ENCODE data around the gene KRT23.
"Not testable (repeated sequence)": the region's sequence is repeated elsewhere in the genome, so short reads cannot be mapped to it uniquely, and the experiment has no call there.

KRT23 gene

GRCh38 chr17:40949418-40949817, 12.0 kb upstream of the KRT23 start:
- FAIRE-seq, result no peak

- FAIRE-seq, result no peak
Observed at GRCh38 chr17:40947929-40948328, 10.5 kb upstream of the KRT23 start.

GRCh38 chr17:40945414-40945813, 8.0 kb upstream of the KRT23 start:
- no peak for FAIRE-seq

- FAIRE-seq, result no peak
Observed at GRCh38 chr17:40944531-40944930, 7.1 kb upstream of the KRT23 start.

- FAIRE-seq, result no peak
Observed at GRCh38 chr17:40942553-40942952, 5.1 kb upstream of the KRT23 start.

GRCh38 chr17:40940266-40940665, 2.8 kb upstream of the KRT23 start:
- no peak for FAIRE-seq

- no peak for FAIRE-seq
Observed at GRCh38 chr17:40938981-40939380, 1.5 kb upstream of the KRT23 start.

- FAIRE-seq, result no peak
Observed at GRCh38 chr17:40936976-40937375, 470 bp downstream of the KRT23 start.

GRCh38 chr17:40936437-40936971, 942 bp downstream of the KRT23 start:
- FAIRE-seq, result no peak

GRCh38 chr17:40935624-40936023, 1.8 kb downstream of the KRT23 start:
- FAIRE-seq, result no peak

GRCh38 chr17:40932608-40933007, 4.8 kb downstream of the KRT23 start:
- no peak for FAIRE-seq

- no peak for FAIRE-seq
Observed at GRCh38 chr17:40931311-40931710, 6.1 kb downstream of the KRT23 start.

GRCh38 chr17:40926341-40926740, 11.1 kb downstream of the KRT23 start:
- no peak for FAIRE-seq

- no peak for FAIRE-seq
Observed at GRCh38 chr17:40922239-40922638, 15.2 kb downstream of the KRT23 start.

GRCh38 chr17:40921026-40921425, 16.4 kb downstream of the KRT23 start:
- no peak for FAIRE-seq

- FAIRE-seq, result not testable (repeated sequence)
Observed at GRCh38 chr17:40917116-40917515, 20.3 kb downstream of the KRT23 start.

GRCh38 chr17:40916366-40916765, 21.1 kb downstream of the KRT23 start:
- no peak for FAIRE-seq

GRCh38 chr17:40915721-40916256, 21.7 kb downstream of the KRT23 start:
- no peak for FAIRE-seq

GRCh38 chr17:40915199-40915661, 22.2 kb downstream of the KRT23 start:
- no peak for FAIRE-seq

- no peak for FAIRE-seq
Observed at GRCh38 chr17:40914075-40914855, 23.2 kb downstream of the KRT23 start.

GRCh38 chr17:40912486-40913210, 24.8 kb downstream of the KRT23 start:
- no peak for FAIRE-seq

GRCh38 chr17:40910441-40910841, 27.0 kb downstream of the KRT23 start:
- FAIRE-seq, result no peak

- FAIRE-seq, result no peak
Observed at GRCh38 chr17:40909755-40910154, 27.7 kb downstream of the KRT23 start.

GRCh38 chr17:40909351-40909750, 28.1 kb downstream of the KRT23 start:
- no peak for FAIRE-seq

Measured in TTC549 (cell line).